ENCODE measurements around the gene NLRC3.

Gene NLRC3

GRCh38 chr16:3598236-3598635 is 21.0 kb upstream of the NLRC3 start:
- no peak for DNase-seq (ENCODE audit: low spot score)

- no peak for DNase-seq (ENCODE audit: low spot score)
These were observed 20.5 kb upstream of the NLRC3 start for GRCh38 chr16:3597676-3598075.

GRCh38 chr16:3597226-3597625 is 20.0 kb upstream of the NLRC3 start:
- no peak for DNase-seq (ENCODE audit: low spot score)

- DNase-seq (ENCODE audit: low spot score) = no peak
These were observed 19.1 kb upstream of the NLRC3 start for GRCh38 chr16:3596101-3596861.

- DNase-seq (ENCODE audit: low spot score) = no peak
These were observed 18.4 kb upstream of the NLRC3 start for GRCh38 chr16:3595521-3596021.

GRCh38 chr16:3595110-3595486 is 17.9 kb upstream of the NLRC3 start:
- DNase-seq (ENCODE audit: low spot score) = no peak

GRCh38 chr16:3594316-3595109 is 17.3 kb upstream of the NLRC3 start:
- DNase-seq (ENCODE audit: low spot score) = no peak

GRCh38 chr16:3592559-3592958 is 15.4 kb upstream of the NLRC3 start:
- no peak for DNase-seq (ENCODE audit: low spot score)

- no peak for DNase-seq (ENCODE audit: low spot score)
These were observed 14.8 kb upstream of the NLRC3 start for GRCh38 chr16:3591991-3592390.

- DNase-seq (ENCODE audit: low spot score) = no peak
These were observed 14.2 kb upstream of the NLRC3 start for GRCh38 chr16:3591436-3591803.

- DNase-seq (ENCODE audit: low spot score) = no peak
These were observed 13.7 kb upstream of the NLRC3 start for GRCh38 chr16:3590736-3591435.

- no peak for DNase-seq (ENCODE audit: low spot score)
These were observed 12.9 kb upstream of the NLRC3 start for GRCh38 chr16:3589991-3590701.

GRCh38 chr16:3589441-3589921 is 12.3 kb upstream of the NLRC3 start:
- DNase-seq (ENCODE audit: low spot score) = no peak

- no peak for DNase-seq (ENCODE audit: low spot score)
These were observed 11.8 kb upstream of the NLRC3 start for GRCh38 chr16:3589001-3589400.

GRCh38 chr16:3587547-3588110 is 10.4 kb upstream of the NLRC3 start:
- no peak for DNase-seq (ENCODE audit: low spot score)

GRCh38 chr16:3584412-3584811 is 7.2 kb upstream of the NLRC3 start:
- no peak for DNase-seq (ENCODE audit: low spot score)

- no peak for DNase-seq (ENCODE audit: low spot score)
These were observed 6.3 kb upstream of the NLRC3 start for GRCh38 chr16:3583303-3584038.

GRCh38 chr16:3582276-3583165 is 5.3 kb upstream of the NLRC3 start:
- no peak for DNase-seq (ENCODE audit: low spot score)

- DNase-seq (ENCODE audit: low spot score) = no peak
These were observed 4.2 kb upstream of the NLRC3 start for GRCh38 chr16:3581392-3581791.

- DNase-seq (ENCODE audit: low spot score) = peak; percentile 75
These were observed 3.5 kb upstream of the NLRC3 start for GRCh38 chr16:3580686-3581085.

Data from SW480 (cell line).